Measurements from ENCODE around the gene KIF19. TPM values are rescaled to one million over a fixed set of nuclear protein-coding genes. Genes with fewer than 3 reads are reported as not detected.

KIF19 gene
- total RNA-seq, 1 experiment from 2014 or later: not detected

- in situ Hi-C loops (cut with HindIII; ENCODE audit: low pct_unique_long_range_greater_than_20kb, low sequenced_read_pairs) (no loop called here), intact Hi-C loops (cut with micrococcal nuclease; ENCODE audit: unreplicated experiment) (no loop called here)
- DNase-seq (ENCODE audit: low read depth, low spot score): no peak
- Histone ChIP-seq H3K9me3 (ENCODE audit: control insufficient read depth, insufficient read depth, low read depth, low read length) (no peaks in the 10 kb centered on the region), H3K27me3 (ENCODE audit: control insufficient read depth, insufficient read depth, low read length) (peaks cover 3% of the 10 kb centered on the region; the same call in 1 of the 2 replicates), H3K27ac (ENCODE audit: low read length) (no peak overlapping the region), H3K4me3 (ENCODE audit: low read depth in 2 of 2, low read length in 2 of 2) (no peak overlapping the region), H3K36me3 (ENCODE audit: control insufficient read depth, insufficient read depth, low read length) (no peaks in the 10 kb centered on the region), H3K4me1 (ENCODE audit: control insufficient read depth, insufficient read depth, low read length) (peaks cover 10% of the 10 kb centered on the region)
- BruUV-seq (replicated peaks): no TSS peak
- POLR2A ChIA-PET: no interaction called here
- CTCF ChIA-PET: interaction anchor here (0.8 to 4.7 kb wide), 3 partner anchors 13 to 110 kb away, joined by 3 to 62 read pairs (median 3); no protein-coding TSS in a partner anchor
- no peak; the same call in 1 of the 2 replicates for ATAC-seq
- TF ChIP-seq SIN3A (IDR thresholded peaks at IDR 0.05; ENCODE audit: borderline replicate concordance, insufficient read depth, low read depth, low read length): no peak
- TF ChIP-seq, protein P1, sequence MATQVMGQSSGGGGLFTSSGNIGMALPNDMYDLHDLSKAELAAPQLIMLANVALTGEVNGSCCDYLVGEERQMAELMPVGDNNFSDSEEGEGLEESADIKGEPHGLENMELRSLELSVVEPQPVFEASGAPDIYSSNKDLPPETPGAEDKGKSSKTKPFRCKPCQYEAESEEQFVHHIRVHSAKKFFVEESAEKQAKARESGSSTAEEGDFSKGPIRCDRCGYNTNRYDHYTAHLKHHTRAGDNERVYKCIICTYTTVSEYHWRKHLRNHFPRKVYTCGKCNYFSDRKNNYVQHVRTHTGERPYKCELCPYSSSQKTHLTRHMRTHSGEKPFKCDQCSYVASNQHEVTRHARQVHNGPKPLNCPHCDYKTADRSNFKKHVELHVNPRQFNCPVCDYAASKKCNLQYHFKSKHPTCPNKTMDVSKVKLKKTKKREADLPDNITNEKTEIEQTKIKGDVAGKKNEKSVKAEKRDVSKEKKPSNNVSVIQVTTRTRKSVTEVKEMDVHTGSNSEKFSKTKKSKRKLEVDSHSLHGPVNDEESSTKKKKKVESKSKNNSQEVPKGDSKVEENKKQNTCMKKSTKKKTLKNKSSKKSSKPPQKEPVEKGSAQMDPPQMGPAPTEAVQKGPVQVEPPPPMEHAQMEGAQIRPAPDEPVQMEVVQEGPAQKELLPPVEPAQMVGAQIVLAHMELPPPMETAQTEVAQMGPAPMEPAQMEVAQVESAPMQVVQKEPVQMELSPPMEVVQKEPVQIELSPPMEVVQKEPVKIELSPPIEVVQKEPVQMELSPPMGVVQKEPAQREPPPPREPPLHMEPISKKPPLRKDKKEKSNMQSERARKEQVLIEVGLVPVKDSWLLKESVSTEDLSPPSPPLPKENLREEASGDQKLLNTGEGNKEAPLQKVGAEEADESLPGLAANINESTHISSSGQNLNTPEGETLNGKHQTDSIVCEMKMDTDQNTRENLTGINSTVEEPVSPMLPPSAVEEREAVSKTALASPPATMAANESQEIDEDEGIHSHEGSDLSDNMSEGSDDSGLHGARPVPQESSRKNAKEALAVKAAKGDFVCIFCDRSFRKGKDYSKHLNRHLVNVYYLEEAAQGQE (IDR thresholded peaks at IDR 0.05; ENCODE audit: insufficient read depth in 1 of 2, low read depth in 2 of 2, low read length in 1 of 2): no peak
- TF ChIP-seq CTCF (IDR thresholded peaks at IDR 0.05): no peak
Measured at GRCh38 chr17:74380959-74381808, 55.2 kb downstream of the KIF19 start.

DNA sequence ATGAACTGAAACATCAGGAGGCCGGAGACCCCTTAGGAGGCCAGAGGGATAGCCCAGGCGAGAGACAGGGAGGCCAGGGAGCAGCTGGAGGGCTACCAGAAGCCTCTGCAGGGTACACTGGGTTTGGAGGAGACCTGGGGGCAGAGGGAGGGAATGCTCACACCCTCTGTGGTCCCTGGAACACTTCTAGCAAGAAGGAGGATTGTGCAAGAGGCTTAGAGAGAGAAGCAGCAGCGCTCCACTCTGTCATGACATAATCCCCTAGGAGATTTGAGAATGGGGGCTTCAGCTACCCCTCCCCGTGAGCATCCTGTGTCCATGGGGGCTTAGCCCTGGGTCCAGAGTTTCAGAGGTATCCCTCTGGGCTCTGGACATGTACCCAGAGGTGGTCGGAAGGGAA lies 57.1 kb downstream of the KIF19 start:
- in situ Hi-C loops (cut with HindIII; ENCODE audit: low pct_unique_long_range_greater_than_20kb, low sequenced_read_pairs) (no loop called here), intact Hi-C loops (cut with micrococcal nuclease; ENCODE audit: unreplicated experiment) (no loop called here)
- Histone ChIP-seq H3K4me3 (ENCODE audit: low read depth in 2 of 2, low read length in 2 of 2) (no peak overlapping the region), H3K9me3 (ENCODE audit: control insufficient read depth, insufficient read depth, low read depth, low read length) (no peaks in the 10 kb centered on the region), H3K36me3 (ENCODE audit: control insufficient read depth, insufficient read depth, low read length) (no peaks in the 10 kb centered on the region), H3K4me1 (ENCODE audit: control insufficient read depth, insufficient read depth, low read length) (peaks cover 10% of the 10 kb centered on the region), H3K27me3 (ENCODE audit: control insufficient read depth, insufficient read depth, low read length) (no peaks in the 10 kb centered on the region), H3K27ac (ENCODE audit: low read length) (no peak overlapping the region)
- TF ChIP-seq SIN3A (IDR thresholded peaks at IDR 0.05; ENCODE audit: borderline replicate concordance, insufficient read depth, low read depth, low read length): no peak
- TF ChIP-seq, protein P1 (IDR thresholded peaks at IDR 0.05; ENCODE audit: insufficient read depth in 1 of 2, low read depth in 2 of 2, low read length in 1 of 2): no peak
- no peak for TF ChIP-seq TCF7L2 (IDR thresholded peaks at IDR 0.05; ENCODE audit: low read depth, low read length)
- TF ChIP-seq CTCF (IDR thresholded peaks at IDR 0.05): no peak
- no peak for TF ChIP-seq POLR2AphosphoS5 (IDR thresholded peaks at IDR 0.05; ENCODE audit: low read depth, low read length)
- POLR2A ChIA-PET: no interaction called here
- BruUV-seq (replicated peaks): no TSS peak
- CTCF ChIA-PET: no interaction called here
- DNase-seq (ENCODE audit: low read depth, low spot score) (no peak), ATAC-seq (no peak)
